ENCODE measurements around the gene MPP3. TPM values are rescaled to one million over a fixed set of nuclear protein-coding genes. Genes with fewer than 3 reads are reported as not detected.

The MPP3 gene
- total and polyA plus RNA-seq, 10 of the 15 experiments (the other 5 are each of a cell fraction or from before 2014, with no cell fraction given): not detected

GRCh38 chr17:43803758-43804157 lies 29.2 kb downstream of the MPP3 start (continued):
- no peak for TF ChIP-seq ZNF687 (IDR thresholded peaks at IDR 0.05)
- TF ChIP-seq ZNF622 (IDR thresholded peaks at IDR 0.05): no peak
- no peak for TF ChIP-seq REST (IDR thresholded peaks at IDR 0.05; ENCODE audit: low read depth, low read length)
- TF ChIP-seq, protein P1, sequence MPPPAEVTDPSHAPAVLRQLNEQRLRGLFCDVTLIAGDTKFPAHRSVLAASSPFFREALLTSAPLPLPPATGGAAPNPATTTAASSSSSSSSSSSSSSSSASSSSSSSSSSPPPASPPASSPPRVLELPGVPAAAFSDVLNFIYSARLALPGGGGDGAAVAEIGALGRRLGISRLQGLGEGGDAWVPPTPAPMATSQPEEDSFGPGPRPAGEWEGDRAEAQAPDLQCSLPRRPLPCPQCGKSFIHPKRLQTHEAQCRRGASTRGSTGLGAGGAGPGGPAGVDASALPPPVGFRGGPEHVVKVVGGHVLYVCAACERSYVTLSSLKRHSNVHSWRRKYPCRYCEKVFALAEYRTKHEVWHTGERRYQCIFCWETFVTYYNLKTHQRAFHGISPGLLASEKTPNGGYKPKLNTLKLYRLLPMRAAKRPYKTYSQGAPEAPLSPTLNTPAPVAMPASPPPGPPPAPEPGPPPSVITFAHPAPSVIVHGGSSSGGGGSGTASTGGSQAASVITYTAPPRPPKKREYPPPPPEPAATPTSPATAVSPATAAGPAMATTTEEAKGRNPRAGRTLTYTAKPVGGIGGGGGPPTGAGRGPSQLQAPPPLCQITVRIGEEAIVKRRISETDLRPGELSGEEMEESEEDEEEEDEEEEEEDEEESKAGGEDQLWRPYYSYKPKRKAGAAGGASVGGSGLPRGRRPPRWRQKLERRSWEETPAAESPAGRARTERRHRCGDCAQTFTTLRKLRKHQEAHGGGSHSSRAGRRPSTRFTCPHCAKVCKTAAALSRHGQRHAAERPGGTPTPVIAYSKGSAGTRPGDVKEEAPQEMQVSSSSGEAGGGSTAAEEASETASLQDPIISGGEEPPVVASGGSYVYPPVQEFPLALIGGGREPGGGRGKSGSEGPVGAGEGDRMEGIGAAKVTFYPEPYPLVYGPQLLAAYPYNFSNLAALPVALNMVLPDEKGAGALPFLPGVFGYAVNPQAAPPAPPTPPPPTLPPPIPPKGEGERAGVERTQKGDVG (CRISPR knock-in tag; IDR thresholded peaks at IDR 0.05): no peak
- TF ChIP-seq SREBF1 (IDR thresholded peaks at IDR 0.05; ENCODE audit: low read length): no peak
- TF ChIP-seq DPF2 (IDR thresholded peaks at IDR 0.05): no peak

Data from GM12878 (cell line).